GM19467 (cell line): ENCODE results near the gene MCCC1.
"Not testable (repeated sequence)": the region's sequence is repeated elsewhere in the genome, so short reads cannot be mapped to it uniquely, and the experiment has no call there.

Source experiments
- ATAC-seq: cut with Tn5 transposase; IDR thresholded peaks from one replicate; pipeline ENCODE4 v1.9.1; 2021; ENCODE audit warnings: mild to moderate bottlenecking, moderate library complexity; ENCODE audit not compliant: unreplicated experiment

MCCC1 gene

GRCh38 chr3:182993486-182994201 is 105.7 kb downstream of the MCCC1 start:
- ATAC-seq, result not testable (repeated sequence)

- no peak for ATAC-seq
Observed at GRCh38 chr3:182989566-182989965, 109.7 kb downstream of the MCCC1 start.

GRCh38 chr3:182986021-182986420 is 113.3 kb downstream of the MCCC1 start:
- no peak for ATAC-seq

DNA sequence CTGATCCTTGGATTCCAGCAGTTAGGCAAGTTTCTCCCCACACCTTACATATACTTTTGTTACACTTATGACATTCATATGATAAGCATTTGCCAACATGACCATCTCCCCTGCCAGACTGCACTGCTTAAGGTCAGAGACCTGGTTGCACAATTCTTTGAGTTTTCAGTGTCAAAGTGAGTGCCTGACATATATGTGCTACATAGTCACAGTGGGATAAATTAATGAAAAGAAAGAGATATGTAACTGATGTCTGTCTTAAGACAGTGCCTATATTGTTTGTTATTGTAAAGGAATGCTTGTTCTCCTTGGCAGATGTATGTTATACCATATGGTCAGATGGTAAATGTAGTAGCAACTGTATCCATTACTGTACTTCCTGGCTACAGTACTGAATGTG is 115.4 kb downstream of the MCCC1 start:
- no peak for ATAC-seq

DNA sequence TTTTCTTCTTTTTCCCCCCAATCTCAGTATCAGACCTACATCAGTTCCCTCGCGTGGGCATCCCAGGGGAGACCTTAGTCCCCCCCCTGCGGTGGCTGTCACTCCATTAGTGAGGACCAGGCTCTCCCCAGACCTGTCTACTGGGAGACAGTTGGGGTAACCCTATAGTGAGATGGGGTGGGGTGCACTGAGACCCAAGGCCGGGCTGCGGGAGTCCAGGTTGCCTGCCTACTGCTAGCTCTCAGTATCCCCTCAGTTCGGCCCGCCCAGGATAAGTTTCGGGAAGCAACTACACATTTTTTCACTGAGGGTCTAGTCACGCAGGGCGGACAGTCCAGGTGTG is 118.3 kb downstream of the MCCC1 start:
- ATAC-seq, result no peak

- peak; percentile 89 for ATAC-seq
Observed at GRCh38 chr3:182980204-182981037, 118.9 kb downstream of the MCCC1 start, which contains the start of gene DCUN1D1. Gene DCUN1D1, minus strand, starts transcription at chr3:182980538. Its CDS starts 49 bp downstream, at chr3:182980489.

- ATAC-seq, result peak; percentile 6
Observed at GRCh38 chr3:182979674-182980191, 119.6 kb downstream of the MCCC1 start.

DNA sequence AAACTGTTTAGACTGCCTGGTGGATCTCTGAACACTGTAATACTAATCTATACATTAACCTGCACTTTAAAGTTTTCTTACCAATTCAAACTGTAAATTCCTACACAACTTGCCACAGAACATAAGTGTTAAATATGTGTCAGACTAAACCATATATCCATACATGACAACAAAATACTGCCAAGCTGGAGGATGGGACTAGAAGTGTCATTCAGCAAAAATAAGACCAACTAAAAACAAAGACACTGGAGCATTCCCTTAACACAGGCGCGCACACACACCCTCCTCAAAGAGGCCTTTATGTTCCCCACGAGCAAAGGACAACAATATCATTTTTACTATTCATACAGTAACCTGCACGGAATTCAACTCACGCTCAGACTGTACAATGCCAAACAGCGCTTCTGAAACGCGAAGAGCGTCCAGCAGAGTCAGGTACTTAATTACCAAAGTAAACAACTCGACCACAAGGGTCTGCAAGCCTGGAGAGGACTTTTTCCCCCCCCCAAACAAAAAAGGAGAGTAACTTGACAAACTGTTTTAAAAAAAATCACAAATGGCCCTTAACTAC is 120.1 kb downstream of the MCCC1 start:
- no peak for ATAC-seq

DNA sequence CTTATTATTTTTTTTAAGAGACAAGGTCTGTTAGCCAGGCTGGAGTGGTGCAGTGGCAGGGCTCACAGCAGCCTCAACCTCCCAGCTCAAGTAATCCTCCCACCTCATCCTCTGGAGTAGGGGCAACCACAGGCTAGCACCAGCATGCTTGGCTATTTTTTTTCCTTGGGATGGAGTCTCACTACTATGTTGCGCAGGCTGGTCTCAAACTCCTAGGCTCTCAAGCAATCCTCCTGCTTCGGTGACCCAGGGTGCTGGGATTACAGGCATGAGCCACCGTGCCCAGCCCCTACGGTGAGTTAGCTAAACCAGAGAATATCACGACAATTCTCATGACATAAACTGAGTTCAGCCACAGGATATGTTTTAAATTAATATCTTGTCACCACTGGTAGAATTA is 120.9 kb downstream of the MCCC1 start:
- ATAC-seq, result no peak

GRCh38 chr3:182973047-182973446 is 126.2 kb downstream of the MCCC1 start:
- no peak for ATAC-seq

DNA sequence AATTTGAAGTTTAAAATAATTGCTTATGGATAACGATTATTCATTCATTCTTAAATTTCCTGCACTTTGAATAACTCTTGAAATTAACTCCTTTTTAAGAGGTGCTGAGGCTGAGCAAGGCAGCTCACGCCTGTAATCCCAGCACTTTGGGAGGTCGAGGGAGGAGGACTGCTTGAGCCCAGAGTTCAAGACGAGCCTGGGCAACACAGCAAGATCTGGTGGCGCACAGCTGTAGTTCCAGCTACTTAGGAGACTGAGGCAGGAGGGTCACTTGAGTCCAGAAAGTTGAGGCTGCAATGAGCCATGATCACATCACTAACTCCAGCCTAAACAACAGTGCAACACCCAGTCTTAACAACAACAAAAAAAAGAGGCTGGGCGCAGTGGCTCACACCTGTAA is 126.9 kb downstream of the MCCC1 start:
- no peak for ATAC-seq

GRCh38 chr3:182971637-182972036 is 127.7 kb downstream of the MCCC1 start:
- no peak for ATAC-seq

GRCh38 chr3:182970811-182971418 is 128.4 kb downstream of the MCCC1 start:
- ATAC-seq, result no peak

GRCh38 chr3:182969853-182970252 is 129.4 kb downstream of the MCCC1 start:
- ATAC-seq, result no peak

- no peak for ATAC-seq
Observed at GRCh38 chr3:182969277-182969676, 130.0 kb downstream of the MCCC1 start.

- ATAC-seq, result peak; percentile 64
Observed at GRCh38 chr3:182967218-182968204, 131.8 kb downstream of the MCCC1 start.

GRCh38 chr3:182965861-182966366 is 133.4 kb downstream of the MCCC1 start:
- no peak for ATAC-seq
